Measurements from ENCODE around the gene RERE. TPM values are rescaled to one million over a fixed set of nuclear protein-coding genes. Genes with fewer than 3 reads are reported as not detected.

RERE gene
- total and polyA plus RNA-seq, 12 donors = 46.5 to 163 (median 139) TPM

DNA sequence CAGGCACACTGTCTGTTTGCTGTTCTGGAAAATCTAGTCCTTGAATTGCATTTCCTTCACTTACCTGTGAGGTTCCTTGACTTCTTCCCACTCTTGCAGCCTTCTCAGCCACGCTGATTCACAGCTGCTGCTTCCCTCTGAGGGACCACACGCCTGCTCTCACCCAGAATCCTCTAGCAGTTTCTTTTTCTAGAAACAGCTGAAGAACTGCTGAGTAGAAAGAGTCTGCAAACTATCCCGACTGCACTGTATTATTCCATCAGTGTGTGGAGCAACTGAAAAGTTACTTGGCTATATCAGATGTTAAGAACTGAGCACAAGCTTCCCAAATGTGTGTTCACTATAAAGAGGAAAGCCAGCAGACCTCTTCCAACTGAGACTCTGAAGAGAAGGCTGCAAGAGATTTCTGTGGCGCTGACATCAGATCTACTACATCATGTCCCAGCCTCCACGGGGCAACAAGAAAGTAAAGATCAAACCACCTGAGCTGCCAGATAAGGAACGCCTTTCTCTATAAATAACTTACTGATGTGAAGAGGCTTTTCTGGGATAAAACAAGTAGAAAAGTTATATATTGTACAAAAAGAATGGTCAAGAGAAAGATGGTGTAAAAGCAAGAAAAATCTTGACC lies 226.6 kb downstream of the RERE start:
- no peak overlapping the region for H3K4me3 ChIP-seq
- TF ChIP-seq, protein P1, sequence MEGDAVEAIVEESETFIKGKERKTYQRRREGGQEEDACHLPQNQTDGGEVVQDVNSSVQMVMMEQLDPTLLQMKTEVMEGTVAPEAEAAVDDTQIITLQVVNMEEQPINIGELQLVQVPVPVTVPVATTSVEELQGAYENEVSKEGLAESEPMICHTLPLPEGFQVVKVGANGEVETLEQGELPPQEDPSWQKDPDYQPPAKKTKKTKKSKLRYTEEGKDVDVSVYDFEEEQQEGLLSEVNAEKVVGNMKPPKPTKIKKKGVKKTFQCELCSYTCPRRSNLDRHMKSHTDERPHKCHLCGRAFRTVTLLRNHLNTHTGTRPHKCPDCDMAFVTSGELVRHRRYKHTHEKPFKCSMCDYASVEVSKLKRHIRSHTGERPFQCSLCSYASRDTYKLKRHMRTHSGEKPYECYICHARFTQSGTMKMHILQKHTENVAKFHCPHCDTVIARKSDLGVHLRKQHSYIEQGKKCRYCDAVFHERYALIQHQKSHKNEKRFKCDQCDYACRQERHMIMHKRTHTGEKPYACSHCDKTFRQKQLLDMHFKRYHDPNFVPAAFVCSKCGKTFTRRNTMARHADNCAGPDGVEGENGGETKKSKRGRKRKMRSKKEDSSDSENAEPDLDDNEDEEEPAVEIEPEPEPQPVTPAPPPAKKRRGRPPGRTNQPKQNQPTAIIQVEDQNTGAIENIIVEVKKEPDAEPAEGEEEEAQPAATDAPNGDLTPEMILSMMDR (IDR thresholded peaks at IDR 0.05) = no peak
- no peaks in the 10 kb centered on the region for H3K9me3 ChIP-seq
- DNase-seq (no peak), ATAC-seq (peak in 7 of 8 donors; percentile 47 to 82 (median 56))
- WGBS, 2 donors = 30 to 47% methylated on average over 6 of the region's 6 CpGs
- intact Hi-C loops (cut with DNase I) = no loop called here
- H3K4me1 ChIP-seq = peaks cover 0 to 31% (median 16%) of the 10 kb centered on the region in 9 donors
- H3K27ac ChIP-seq = peak overlapping the region in 1 of 10 donors; percentile 5
- no peaks in the 10 kb centered on the region for H3K27me3 ChIP-seq
- no peaks in the 10 kb centered on the region for H3K36me3 ChIP-seq

DNA sequence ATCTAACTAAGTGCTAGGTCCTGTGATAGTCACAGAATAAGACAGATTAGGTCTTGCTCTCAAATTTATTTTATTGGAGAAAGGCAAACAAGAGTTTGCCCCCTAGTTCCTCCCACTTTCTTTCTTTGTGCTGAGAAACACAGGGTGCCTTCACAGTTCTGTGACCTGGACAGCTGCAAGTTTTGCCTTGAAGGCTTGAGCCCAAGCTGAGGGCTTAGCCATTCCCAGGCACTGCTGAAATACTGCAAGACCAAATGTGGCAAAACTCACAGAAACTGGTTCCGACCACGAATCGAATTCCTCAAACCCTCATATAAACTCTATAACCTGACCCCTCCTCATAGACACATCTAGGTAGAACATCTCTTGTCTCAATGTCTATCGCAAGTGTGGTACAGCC lies 227.9 kb downstream of the RERE start:
- no peak overlapping the region for H3K4me3 ChIP-seq
- H3K9me3 ChIP-seq = no peaks in the 10 kb centered on the region
- H3K27ac ChIP-seq = no peak overlapping the region
- intact Hi-C loops (cut with DNase I) = no loop called here
- no peaks in the 10 kb centered on the region for H3K27me3 ChIP-seq
- ATAC-seq = no peak
- H3K4me1 ChIP-seq = peaks cover 0 to 27% (median 12%) of the 10 kb centered on the region in 9 donors
- TF ChIP-seq, protein P1 (IDR thresholded peaks at IDR 0.05) = no peak
- H3K36me3 ChIP-seq = no peaks in the 10 kb centered on the region
- DNase-seq = no peak
- 79 to 85% methylated on average over 4 of the region's 4 CpGs for WGBS, 2 donors

DNA sequence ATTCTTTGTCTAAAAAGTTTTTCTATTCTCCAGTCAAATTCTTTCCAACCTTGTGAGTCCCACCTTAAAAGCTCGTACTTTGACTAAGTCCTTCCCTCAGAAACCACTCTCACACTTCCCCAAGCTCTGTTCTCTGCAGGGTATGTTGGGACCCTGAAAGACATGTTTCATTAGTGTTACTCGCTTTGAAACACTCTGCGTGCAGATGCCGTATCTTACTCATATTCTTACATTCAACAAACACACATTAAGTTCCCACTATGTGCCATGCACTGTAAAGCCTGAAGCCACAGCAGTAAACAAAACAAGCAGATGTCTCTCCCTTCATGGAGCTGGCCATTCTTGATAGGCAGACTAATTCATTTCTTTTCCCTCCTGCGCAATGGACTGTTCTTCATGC lies 229.7 kb downstream of the RERE start:
- intact Hi-C loops (cut with DNase I) = no loop called here
- 70 to 82% methylated on average over 5 of the region's 5 CpGs for WGBS, 2 donors
- TF ChIP-seq, protein P1 (IDR thresholded peaks at IDR 0.05) = no peak
- H3K9me3 ChIP-seq = no peaks in the 10 kb centered on the region
- ATAC-seq (no peak), DNase-seq (no peak)
- no peaks in the 10 kb centered on the region for H3K36me3 ChIP-seq
- no peak overlapping the region for H3K27ac ChIP-seq
- no peaks in the 10 kb centered on the region for H3K27me3 ChIP-seq
- peaks cover 0 to 27% (median 12%) of the 10 kb centered on the region in 9 donors for H3K4me1 ChIP-seq
- no peak overlapping the region for H3K4me3 ChIP-seq

DNA sequence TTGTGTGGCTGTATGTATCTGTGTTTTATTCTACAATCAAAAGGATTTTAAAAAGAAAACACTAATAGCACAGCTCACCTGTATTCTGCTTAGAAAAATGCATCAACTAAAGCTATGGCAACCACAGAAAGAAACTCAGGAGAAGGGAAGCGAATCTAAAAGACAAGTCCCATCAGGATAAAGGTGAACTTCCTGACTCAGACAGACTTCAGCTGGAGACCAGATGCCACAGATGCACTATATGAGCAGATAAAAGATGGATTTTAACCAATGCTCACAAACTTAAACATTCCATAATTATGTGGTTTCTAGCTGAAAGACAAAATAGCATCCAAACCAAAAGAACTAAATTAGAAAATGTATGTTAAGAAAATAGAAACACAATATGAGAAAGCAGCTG lies 231.0 kb downstream of the RERE start:
- intact Hi-C loops (cut with DNase I) = no loop called here
- H3K4me3 ChIP-seq = no peak overlapping the region
- no peaks in the 10 kb centered on the region for H3K27me3 ChIP-seq
- H3K4me1 ChIP-seq = peaks cover 0 to 25% (median 12%) of the 10 kb centered on the region in 9 donors
- H3K9me3 ChIP-seq = no peaks in the 10 kb centered on the region
- TF ChIP-seq, protein P1 (IDR thresholded peaks at IDR 0.05) = no peak
- no peak for ATAC-seq
- H3K27ac ChIP-seq = no peak overlapping the region
- no peak for DNase-seq
- WGBS, 2 donors = 75 to 92% methylated on average over 1 of the region's 1 CpG
- H3K36me3 ChIP-seq = no peaks in the 10 kb centered on the region
